ENCODE results near the gene CLEC16A.

The CLEC16A gene

GRCh38 chr16:11145173-11145818 is 200.9 kb downstream of the CLEC16A start:
- Histone ChIP-seq H3K27me3 (ENCODE audit: insufficient read depth, low read depth) (no peaks in the 10 kb centered on the region), H4K20me1 (ENCODE audit: insufficient read depth) (no peaks in the 10 kb centered on the region)

DNA sequence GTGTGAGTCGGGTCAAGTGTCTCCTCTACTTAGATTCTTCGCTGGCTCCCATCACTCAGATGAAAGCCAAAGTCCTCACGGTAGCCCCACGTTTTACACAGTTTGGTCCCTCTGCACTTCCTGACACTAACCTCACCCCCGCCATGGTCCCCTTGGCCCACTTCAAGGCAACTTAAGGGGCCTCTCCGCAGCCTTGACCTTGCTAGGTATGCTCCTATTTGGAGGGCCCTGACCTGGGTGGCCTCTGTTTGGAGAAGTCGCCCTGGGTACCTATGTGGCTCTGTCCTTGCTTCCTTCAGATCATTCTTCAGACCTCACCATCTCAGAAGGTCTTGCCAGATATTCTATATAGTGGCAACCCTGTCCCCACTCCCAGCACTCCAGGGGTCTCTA is 201.5 kb downstream of the CLEC16A start:
- no peak overlapping the region for H2AFZ ChIP-seq (ENCODE audit: low read depth)
- H3K79me2 ChIP-seq (ENCODE audit: insufficient read depth, low read depth), result no peaks in the 10 kb centered on the region
- no peak overlapping the region for H3K9ac ChIP-seq
- no peaks in the 10 kb centered on the region for H4K20me1 ChIP-seq (ENCODE audit: insufficient read depth)
- no peak overlapping the region for H3K4me3 ChIP-seq (IDR thresholded peaks at IDR 0.05; ENCODE audit: insufficient read depth, low read depth, low read length)
- H3K4me1 ChIP-seq (ENCODE audit: low read depth, poor library complexity, severe bottlenecking), result no peaks in the 10 kb centered on the region
- H3K4me2 ChIP-seq, result no peak overlapping the region
- no peaks in the 10 kb centered on the region for H3K36me3 ChIP-seq (ENCODE audit: insufficient read depth)
- H3K27me3 ChIP-seq (ENCODE audit: insufficient read depth, low read depth), result no peaks in the 10 kb centered on the region
- no peak overlapping the region for H3K27ac ChIP-seq
- TF ChIP-seq, protein P1, sequence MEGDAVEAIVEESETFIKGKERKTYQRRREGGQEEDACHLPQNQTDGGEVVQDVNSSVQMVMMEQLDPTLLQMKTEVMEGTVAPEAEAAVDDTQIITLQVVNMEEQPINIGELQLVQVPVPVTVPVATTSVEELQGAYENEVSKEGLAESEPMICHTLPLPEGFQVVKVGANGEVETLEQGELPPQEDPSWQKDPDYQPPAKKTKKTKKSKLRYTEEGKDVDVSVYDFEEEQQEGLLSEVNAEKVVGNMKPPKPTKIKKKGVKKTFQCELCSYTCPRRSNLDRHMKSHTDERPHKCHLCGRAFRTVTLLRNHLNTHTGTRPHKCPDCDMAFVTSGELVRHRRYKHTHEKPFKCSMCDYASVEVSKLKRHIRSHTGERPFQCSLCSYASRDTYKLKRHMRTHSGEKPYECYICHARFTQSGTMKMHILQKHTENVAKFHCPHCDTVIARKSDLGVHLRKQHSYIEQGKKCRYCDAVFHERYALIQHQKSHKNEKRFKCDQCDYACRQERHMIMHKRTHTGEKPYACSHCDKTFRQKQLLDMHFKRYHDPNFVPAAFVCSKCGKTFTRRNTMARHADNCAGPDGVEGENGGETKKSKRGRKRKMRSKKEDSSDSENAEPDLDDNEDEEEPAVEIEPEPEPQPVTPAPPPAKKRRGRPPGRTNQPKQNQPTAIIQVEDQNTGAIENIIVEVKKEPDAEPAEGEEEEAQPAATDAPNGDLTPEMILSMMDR (conservative IDR thresholded peaks at IDR 0.05; ENCODE audit: low read depth, low read length), result no peak

More at GRCh38 chr16:11145173-11145818, 200.9 kb downstream of the CLEC16A start:
- H3K27ac ChIP-seq, result no peak overlapping the region
- H3K4me3 ChIP-seq (IDR thresholded peaks at IDR 0.05; ENCODE audit: insufficient read depth, low read depth, low read length), result no peak overlapping the region
- TF ChIP-seq, protein P1 (conservative IDR thresholded peaks at IDR 0.05; ENCODE audit: low read depth, low read length), result no peak
- H3K4me2 ChIP-seq, result no peak overlapping the region
- no peak overlapping the region for H3K9ac ChIP-seq
- no peak overlapping the region for H2AFZ ChIP-seq (ENCODE audit: low read depth)
- no peaks in the 10 kb centered on the region for H3K36me3 ChIP-seq (ENCODE audit: insufficient read depth)
- no peaks in the 10 kb centered on the region for H3K79me2 ChIP-seq (ENCODE audit: insufficient read depth, low read depth)
- no peaks in the 10 kb centered on the region for H3K4me1 ChIP-seq (ENCODE audit: low read depth, poor library complexity, severe bottlenecking)

GRCh38 chr16:11147033-11147753 is 202.8 kb downstream of the CLEC16A start:
- no peaks in the 10 kb centered on the region for H4K20me1 ChIP-seq (ENCODE audit: insufficient read depth)
- H3K79me2 ChIP-seq (ENCODE audit: insufficient read depth, low read depth), result no peaks in the 10 kb centered on the region
- H3K27ac ChIP-seq, result no peak overlapping the region
- no peaks in the 10 kb centered on the region for H3K4me1 ChIP-seq (ENCODE audit: low read depth, poor library complexity, severe bottlenecking)
- H3K27me3 ChIP-seq (ENCODE audit: insufficient read depth, low read depth), result no peaks in the 10 kb centered on the region
- TF ChIP-seq, protein P1 (conservative IDR thresholded peaks at IDR 0.05; ENCODE audit: low read depth, low read length), result no peak
- H3K4me2 ChIP-seq, result no peak overlapping the region
- H3K36me3 ChIP-seq (ENCODE audit: insufficient read depth), result no peaks in the 10 kb centered on the region
- no peak overlapping the region for H3K9ac ChIP-seq
- H3K4me3 ChIP-seq (IDR thresholded peaks at IDR 0.05; ENCODE audit: insufficient read depth, low read depth, low read length), result no peak overlapping the region
- H2AFZ ChIP-seq (ENCODE audit: low read depth), result no peak overlapping the region

GRCh38 chr16:11147754-11148444 is 203.5 kb downstream of the CLEC16A start:
- Histone ChIP-seq H3K4me1 (ENCODE audit: low read depth, poor library complexity, severe bottlenecking) (no peaks in the 10 kb centered on the region), H4K20me1 (ENCODE audit: insufficient read depth) (no peaks in the 10 kb centered on the region), H2AFZ (ENCODE audit: low read depth) (no peak overlapping the region), H3K9ac (no peak overlapping the region), H3K79me2 (ENCODE audit: insufficient read depth, low read depth) (no peaks in the 10 kb centered on the region), H3K27ac (no peak overlapping the region), H3K36me3 (ENCODE audit: insufficient read depth) (no peaks in the 10 kb centered on the region), H3K4me2 (no peak overlapping the region), H3K27me3 (ENCODE audit: insufficient read depth, low read depth) (no peaks in the 10 kb centered on the region), H3K4me3 (IDR thresholded peaks at IDR 0.05; ENCODE audit: insufficient read depth, low read depth, low read length) (no peak overlapping the region)
- TF ChIP-seq, protein P1 (conservative IDR thresholded peaks at IDR 0.05; ENCODE audit: low read depth, low read length), result no peak
